GM21360 (cell line): ENCODE measurements around the gene MAST4.

Source experiments
- ATAC-seq: cut with Tn5 transposase; IDR thresholded peaks from one replicate; pipeline ENCODE4 v1.9.1; 2021; ENCODE audit warnings: mild to moderate bottlenecking, moderate library complexity; ENCODE audit not compliant: unreplicated experiment

Gene MAST4

DNA sequence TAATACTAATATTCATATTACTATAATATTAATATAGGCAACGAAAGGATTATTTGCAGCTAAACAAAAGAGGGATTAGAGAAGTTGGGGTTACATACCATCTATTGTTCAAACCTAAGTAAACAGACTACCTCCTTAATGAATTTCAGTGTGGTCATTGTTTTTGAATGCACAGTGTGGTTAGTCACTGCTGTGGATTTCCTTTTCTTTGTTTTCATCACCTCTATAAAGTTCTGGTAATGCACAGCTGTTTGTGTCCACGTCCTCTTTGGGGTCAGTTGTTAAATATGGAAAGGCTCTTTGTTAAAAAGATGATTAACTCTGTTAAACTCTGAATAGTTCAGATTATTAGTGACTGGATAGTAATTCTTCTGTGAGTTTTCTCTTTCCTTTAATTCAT, 233.6 kb downstream of the MAST4 start:
- no peak for ATAC-seq

DNA sequence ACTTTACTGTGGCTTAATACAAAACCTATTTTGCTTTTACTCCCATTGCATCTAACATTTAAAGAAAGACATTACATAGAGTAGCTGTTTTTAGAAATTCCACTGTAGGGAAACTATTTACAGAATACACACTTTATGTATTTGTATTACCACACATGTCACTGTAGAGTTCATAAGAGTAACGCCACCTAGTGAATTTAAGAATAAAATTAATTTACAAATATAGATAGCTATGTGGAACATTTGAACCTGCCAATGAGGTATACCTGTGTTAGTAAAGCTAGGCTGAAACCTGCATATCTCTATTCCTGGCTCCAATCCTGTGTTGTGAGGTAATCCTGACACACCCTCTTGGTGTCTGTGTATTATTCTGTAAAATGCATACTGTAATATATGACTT, 234.4 kb downstream of the MAST4 start:
- no peak for ATAC-seq

DNA sequence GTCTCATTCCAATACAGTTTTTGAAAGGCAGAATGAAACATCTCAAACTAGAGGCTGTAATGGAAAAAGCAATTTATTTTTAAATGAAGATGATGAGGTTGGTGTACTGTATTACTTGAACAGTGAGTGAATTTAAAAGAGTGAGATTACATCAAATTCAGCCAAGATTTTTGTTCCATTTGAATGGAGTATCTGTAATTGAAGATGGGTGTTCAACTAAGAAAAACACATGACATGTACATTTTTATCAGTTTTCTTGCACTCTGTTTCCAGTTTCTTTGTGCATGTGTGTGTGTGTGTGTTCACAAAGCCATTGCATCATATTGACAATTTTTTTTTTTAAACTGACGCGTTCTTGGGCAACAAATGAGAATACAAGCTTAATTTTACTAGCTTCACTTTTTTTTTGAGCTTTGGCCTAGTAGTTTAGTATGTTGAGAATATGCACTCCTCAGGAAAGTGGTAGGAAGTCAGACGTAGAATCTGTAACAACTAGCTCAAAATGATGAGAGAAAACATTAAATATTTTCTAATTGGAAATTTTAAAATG, 243.5 kb downstream of the MAST4 start:
- ATAC-seq = no peak

DNA sequence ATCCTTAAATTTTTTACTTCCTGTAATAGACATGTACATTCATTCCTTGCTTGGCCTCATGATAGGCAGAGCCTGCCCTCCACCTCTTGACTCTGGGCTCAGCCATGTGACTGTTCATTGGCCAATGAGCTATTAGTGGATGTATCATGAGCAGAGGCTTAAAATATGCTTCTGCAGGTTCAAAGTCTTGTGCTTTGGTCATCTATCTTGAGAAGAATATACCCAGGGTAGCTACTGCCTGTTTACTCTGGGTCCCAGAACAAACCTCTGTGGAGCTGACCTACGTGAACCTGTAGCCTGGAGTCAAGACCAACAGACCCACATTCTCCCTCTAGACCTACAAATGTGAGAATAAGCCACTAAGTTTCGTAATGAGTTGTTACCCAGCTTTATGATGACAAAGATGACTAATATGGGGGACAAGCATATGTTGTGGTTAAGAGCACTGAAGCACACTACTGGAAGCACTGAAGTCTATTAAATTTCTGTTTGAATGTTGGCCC, 244.4 kb downstream of the MAST4 start:
- ATAC-seq = peak; percentile 99

DNA sequence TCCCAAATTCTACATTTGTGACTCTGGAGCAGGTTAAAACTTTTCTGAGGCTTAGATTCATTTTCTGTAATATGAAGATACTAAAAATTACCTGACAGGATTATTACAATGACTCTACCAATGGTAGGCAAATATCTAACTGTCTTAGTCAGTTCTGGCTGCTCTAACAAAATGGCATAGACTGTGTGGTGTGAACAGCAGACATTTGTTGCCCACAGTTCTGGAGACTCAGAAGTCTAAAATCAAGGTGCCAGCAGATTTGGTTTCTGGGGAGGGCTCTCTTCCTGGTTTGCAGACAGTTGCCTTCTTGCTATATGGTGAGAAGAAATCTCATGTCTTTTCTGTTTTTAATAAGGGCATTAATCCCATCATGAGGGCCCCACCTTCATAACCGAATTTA, 245.1 kb downstream of the MAST4 start:
- ATAC-seq = no peak

DNA sequence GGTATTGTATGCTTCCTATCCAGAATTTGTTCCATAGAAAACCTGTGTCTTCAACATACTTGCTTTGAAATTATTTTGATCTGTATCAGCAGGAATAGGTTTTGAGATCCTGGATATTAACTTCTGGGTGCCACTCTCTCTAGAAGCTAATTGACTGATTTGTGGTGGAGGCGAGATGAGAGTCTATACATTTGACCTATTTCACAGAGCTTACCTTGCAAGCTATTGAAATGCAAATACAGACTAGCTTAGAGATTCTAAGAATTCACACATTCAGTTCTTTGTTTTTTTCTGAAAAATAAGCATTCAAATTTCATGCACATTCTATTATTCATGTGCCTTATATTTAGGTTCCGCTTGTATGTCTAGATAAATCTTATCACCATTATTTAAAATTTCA, 246.3 kb downstream of the MAST4 start:
- ATAC-seq = no peak

DNA sequence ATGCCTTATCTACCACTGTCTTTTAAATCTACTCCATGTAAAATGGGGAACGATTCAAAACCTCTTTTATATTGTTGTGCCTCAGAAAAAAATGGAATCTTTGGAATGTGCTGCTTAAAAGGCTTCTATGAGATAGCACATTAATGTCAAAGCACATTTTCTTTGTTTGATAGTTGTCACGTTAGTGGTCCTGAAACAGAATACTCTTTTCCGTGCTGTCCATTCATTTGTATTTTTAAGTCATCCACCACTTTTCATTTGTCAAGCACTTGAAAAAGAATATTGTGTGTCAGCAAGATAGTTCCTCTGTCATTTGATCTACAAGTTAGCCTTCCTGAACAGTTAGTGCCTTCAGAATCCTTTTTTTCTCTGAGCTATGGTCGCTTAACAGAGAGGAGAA, 246.9 kb downstream of the MAST4 start:
- ATAC-seq = no peak

DNA sequence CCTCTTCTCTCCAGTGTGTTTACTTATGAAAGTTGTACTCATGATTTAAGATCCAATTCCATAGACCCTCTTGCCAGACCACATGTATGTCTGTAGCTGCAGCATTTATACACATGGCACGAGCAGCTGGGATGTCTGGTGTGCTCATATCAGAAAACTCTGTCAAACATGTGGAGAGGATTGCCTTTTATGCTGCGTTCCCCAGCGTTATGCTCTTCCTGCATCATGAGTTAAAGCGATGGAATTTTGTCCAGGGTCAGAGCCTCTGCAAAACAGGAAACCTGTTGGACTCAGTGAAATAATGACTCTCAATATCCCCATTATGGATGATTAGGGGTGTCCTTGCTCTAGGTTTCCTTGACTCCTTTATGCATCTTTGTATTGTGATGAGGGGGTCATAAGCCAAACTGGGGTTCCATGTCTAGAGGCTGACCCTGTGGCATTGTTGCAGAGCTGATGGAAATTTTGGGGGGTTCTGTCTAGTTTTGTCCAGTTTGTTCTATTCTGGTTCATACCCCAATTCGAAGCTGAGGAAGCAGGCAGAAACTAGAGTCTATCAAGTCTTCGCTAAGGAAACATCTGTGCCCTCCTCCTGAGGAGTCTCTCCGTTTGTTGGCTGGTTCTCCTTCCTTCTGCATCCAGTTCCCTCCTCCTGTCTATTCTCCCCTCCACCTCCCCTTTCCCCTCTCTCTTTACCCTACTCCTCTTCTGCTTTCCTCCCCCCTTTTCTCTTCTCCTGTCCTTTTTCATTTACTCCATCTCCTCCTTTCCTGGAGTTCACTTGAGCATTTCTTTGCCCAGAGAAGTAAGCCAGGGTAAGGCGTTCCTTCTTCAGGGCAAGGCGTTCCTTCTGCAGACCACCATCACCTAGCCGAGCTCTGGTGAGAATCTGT, 252.8 kb downstream of the MAST4 start:
- no peak for ATAC-seq

DNA sequence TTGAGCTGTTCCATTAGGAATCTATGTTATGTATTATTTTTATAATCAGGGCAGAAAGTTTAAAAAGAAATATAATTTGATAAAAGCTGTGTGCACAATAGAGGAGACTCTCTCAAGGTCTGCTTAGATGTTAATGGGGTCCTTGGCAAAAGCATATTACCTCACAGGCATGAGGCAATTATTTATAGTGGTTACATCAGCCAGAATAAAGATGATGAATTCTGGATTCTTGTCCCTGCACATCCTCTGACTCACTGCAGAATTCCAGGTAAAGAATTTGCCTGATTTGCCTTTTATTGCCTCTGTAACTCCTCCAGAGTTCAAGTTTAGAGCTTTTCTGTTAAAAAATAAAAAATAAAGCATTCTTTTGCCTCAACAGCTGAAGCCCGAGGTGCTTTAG, 253.6 kb downstream of the MAST4 start:
- ATAC-seq = no peak

DNA sequence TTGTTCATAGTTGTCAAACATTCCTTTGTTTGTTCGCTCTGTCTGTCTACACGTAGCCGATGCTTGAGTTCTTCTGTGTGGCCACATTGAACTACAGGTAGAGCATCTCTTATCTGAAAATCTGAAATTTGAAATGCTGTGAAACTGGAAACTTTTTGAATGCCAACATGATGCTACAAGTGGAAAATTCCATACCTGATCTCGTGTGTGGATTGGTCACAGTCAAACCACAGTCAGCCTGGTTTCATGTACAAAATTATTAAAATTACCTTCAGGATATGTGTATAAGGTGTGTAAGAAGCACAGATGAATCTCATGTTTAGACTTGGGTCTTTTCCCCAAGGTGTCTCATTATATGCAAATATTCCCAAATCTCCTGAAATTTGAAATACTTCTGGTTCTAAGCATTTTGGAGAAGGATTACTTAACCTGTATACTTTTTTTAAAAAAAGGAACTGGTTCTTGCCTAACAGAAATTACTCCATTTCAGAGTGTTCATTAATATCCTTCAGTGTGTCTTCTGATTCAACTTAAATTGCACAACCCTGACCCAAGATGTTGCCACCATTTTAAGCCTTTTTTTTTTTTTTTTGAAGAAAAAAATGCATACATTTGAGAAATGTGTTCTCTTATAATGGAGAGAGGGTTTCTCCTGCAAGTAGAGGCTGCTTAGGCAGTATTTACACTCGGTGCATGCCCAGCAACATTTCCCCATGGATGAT, 254.3 kb downstream of the MAST4 start:
- ATAC-seq = no peak

DNA sequence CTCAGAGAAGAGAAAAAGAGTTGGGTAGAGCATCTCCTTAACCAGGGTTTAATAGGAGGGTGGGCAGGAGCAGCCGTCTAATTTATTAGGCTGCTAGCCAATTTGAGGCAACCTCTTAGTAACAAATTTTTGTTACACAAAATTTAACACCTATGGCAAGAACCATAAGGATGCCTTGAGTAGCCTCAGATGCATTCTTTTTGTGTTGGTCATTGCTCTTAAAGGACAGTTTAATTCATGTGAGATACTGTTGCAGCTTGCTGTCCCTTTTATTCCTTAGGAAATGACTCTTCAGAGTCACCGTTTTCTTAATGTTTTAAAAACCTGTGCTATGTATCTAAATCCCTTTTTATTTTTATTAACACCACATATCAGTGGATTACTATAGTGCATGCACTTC, 255.1 kb downstream of the MAST4 start:
- ATAC-seq = no peak

DNA sequence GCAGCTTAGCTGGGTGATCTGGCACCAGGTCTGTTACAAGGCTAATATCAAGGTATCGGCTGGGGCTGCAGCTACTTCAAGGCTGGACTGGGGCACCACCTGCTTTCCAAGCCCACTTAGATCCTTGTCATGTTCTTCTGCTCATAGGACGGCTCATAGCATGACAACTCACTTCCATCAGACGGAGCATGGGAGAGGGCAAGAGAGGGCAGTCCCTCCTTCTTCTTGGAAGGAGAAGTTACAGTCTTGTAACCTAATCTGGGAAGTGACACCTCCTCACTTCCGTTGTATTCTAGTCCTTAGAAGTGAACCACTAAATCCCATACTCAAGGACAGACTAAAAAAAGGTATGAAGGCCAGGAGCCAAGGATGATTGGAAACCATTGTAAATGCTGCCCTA, 258.2 kb downstream of the MAST4 start:
- no peak for ATAC-seq

DNA sequence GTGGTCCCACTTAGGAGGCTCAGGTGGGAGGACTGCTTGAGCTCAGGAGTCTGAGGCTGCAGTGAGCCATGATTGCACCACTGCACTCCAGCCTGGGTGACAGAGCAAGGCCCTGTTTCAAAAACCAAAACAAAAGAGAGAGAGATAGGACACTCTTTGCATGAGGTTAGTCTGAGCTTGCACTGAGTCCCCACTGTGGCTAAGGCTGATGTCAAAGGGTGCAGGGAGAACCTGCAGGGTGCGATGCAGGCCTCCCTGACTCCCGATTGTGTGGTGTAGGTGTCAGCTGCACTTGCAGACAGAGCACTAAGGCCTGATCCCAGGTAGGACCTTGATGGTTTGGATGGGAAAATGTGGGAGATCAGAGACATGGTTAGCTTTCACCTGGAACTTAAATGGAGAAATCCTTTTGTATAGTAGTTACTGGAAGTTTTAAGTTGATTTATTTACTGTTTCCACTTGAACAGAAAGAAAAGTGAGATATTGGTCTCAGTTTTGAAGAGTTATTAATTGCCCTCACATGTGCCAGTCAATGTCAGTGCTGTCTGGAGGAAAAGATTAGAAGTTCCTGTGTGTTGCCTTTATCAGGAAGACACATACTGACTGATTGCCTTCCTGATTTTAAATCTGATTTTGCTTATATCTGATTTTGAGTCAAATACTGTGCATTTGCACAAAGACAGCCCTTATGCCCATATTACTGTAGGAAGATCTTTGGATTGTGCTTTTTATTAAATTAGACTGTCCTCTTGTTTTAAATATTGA, 260.0 kb downstream of the MAST4 start:
- no peak for ATAC-seq

DNA sequence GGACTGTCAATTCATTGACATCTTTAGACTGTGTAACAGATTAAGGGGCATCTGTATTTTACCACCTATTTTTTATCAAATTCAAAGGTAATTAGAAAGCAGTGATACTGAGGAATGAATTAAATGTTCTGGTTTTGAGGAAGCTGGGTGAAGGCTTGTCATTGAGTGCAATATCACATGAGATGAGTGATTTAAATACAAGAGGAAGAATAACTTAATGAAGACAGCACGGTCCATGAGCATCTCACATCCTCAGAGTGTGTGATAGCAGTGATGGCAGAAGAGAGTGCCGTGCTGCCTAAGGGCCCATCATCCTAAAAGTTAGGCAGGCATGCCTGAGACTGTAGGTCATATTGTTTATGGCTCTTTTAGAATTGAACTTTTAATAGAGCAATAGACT, 263.3 kb downstream of the MAST4 start:
- no peak for ATAC-seq

DNA sequence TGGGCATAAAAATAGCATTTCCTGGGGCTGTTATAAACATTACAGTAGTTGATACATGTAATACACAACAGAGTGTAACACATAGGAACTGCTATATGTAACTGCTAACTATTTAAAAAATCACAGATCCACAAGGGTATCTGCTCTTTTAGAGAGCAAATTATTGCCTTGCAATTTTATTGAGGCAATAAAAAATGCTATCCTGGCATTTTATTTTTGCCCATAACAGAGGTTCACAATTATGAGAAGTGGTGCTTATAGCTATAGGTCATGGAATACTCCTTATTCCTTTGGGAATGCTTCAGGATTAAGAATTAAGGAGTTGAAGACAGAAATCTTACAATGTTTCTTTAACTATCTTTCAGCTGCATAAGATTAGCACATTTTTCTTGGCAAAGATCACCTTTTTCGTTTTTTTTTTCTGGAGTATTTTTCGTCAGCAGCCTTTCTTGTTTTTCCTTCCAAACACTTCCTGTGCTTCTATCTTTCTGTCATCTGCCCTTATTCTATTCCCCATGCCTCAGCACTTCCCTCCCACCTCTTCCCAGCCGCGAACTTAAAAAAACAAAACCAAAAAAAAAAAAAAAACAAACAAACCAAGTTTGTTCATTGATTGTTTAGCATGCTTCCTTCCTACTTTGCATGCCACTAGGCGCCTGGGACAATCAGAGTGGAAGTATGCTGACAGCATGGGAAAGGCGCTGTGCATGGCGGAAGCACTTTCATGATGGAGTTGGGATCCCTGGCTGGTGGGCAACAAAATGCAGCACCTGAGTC, 264.2 kb downstream of the MAST4 start:
- ATAC-seq = no peak

DNA sequence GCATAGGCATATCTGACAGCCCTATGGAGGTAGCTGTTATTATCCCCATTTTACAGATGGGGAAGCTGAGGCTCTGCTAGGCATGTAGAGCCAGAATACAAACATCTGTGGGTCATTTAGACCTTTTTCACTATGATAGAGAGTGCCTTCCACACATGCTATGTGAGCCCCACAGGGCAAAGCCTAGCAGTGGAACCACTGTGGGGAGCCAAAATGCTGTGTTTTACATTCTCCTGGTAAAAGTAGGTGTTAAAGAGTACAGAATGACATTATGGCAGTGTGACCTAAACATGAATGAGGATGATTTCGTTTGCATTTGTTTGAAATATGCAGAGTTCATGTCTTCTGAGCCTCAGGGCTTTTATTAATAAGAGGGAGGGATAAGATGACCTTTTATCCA, 265.2 kb downstream of the MAST4 start:
- ATAC-seq = no peak

DNA sequence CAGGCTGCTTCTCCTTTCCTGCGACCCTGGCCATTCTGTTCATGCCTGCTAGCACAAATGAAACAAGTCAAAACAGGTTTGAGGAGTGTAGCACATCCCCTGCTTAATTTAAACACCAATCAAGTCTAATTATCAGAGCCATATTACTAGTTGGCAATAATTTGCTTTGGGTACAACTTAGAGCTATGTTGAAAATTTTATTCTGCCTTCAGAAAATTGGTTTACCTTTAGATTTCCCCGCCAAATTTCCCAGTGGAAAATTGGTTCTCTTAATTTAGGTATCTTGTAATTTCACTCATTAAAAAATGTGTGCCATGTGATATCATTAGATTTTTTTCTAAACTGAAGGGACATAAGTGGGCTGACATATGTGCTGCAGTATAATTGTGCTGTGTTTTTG, 265.8 kb downstream of the MAST4 start:
- no peak for ATAC-seq

DNA sequence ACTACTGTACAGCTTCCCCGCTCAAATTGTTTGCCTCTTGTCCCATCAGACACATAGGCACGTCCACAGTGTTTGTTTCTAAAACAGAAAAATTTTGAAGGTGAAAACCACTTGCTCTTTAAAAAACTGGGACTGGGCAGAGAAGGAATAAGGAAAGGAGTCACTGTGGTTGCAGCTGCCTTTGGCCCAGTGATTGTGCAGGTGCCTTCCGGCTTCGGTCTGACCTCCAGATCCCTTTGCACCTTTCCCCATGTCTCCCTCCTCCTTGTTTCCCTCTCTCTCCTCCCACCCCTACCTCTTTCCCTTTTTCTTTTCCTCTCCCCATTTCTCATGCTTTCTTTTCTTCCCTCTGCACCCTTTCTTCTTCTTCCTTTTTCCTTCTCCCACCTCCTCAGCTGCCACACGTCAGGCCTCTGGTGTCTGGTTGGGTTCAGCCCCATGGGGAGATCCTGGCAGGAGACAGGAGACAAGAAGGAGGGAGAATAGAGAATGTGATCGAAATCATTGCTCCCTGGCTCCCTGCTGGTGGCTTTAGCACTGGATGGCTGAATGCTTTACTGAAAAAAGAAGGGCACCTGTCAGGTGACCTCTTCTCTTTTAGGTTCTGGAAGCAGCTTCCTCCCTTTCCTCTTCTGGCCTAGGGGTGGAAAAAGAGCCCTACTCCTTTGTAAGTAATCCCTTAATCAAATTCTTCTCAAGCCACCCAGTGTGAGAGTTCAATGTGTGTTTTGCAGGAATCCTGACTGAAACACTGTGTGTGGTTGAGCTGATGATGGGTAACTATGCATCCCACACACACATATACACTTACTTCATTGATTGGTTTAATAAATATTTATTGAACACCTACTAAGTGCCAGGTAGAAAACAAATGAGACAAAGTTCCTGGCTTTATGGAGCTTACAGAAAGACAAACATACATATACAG, 267.3 kb downstream of the MAST4 start:
- ATAC-seq = no peak

DNA sequence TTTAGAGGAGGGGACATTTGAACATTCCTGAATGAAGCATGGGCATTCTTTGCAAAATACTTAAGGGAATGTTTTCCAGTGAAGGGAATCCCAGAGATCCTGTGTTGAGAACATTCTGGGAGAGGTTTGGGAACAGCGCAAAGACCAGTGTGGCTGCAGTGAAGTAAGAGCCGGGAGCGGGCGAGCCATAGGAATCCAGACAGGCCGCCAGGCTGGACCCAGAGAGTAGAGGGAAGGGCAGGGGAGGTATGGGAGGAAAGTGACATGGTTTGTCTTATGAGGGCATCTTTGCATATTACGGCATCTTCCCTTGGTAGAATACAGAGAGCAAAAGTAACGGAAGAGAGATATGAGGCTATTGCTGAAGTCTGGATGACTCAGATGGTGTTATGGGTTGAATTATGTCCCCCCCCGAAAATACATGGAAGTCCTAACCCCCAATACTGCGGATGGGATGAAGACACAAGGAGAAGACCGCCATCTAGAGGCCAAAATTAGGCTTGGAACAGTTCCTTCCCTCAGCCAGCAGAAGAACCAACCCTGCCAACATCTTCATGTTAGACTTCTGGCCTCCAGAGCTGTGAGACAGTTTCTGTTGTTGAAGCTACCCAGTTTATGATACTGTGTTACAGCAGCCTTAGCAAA, 268.2 kb downstream of the MAST4 start:
- no peak for ATAC-seq
